DMS 273 treated with DMSO at 0.1 percent for 48 hours (cell line): ENCODE measurements around the gene USH2A.
A peak's percentile ranks its signal among the peaks of the same experiment; 100 is the strongest.
"Not testable (repeated sequence)": the region's sequence is repeated elsewhere in the genome, so short reads cannot be mapped to it uniquely, and the experiment has no call there.

ENCODE experiments used
- DNase-seq: peaks from one replicate; lab custom pipeline; 2025; lab: John Stamatoyannopoulos, UW

Gene USH2A

GRCh38 chr1:216201946-216202345 lies 221.3 kb downstream of the USH2A start:
- no peak for DNase-seq

GRCh38 chr1:216200941-216201340 lies 222.3 kb downstream of the USH2A start:
- DNase-seq: no peak

GRCh38 chr1:216194721-216195120 lies 228.5 kb downstream of the USH2A start:
- DNase-seq: no peak

GRCh38 chr1:216193839-216194443 lies 229.3 kb downstream of the USH2A start:
- no peak for DNase-seq

- no peak for DNase-seq
These were observed 232.8 kb downstream of the USH2A start for GRCh38 chr1:216190438-216190837.

GRCh38 chr1:216186816-216187215 lies 236.4 kb downstream of the USH2A start:
- DNase-seq: no peak

GRCh38 chr1:216186141-216186540 lies 237.1 kb downstream of the USH2A start:
- DNase-seq: no peak

- peak; percentile 20 for DNase-seq
These were observed 239.0 kb downstream of the USH2A start for GRCh38 chr1:216184126-216184680.

GRCh38 chr1:216183454-216183853 lies 239.8 kb downstream of the USH2A start:
- peak; percentile 98 for DNase-seq

GRCh38 chr1:216183007-216183406 lies 240.2 kb downstream of the USH2A start:
- DNase-seq: peak; percentile 84

GRCh38 chr1:216181590-216181989 lies 241.7 kb downstream of the USH2A start:
- no peak for DNase-seq

- no peak for DNase-seq
These were observed 245.0 kb downstream of the USH2A start for GRCh38 chr1:216178281-216178680.

- no peak for DNase-seq
These were observed 246.3 kb downstream of the USH2A start for GRCh38 chr1:216176970-216177369.

GRCh38 chr1:216175714-216176113 lies 247.5 kb downstream of the USH2A start:
- DNase-seq: no peak

GRCh38 chr1:216173376-216173995 lies 249.8 kb downstream of the USH2A start:
- peak; percentile 81 for DNase-seq

- no peak for DNase-seq
These were observed 253.9 kb downstream of the USH2A start for GRCh38 chr1:216169351-216169750.

- no peak for DNase-seq
These were observed 254.7 kb downstream of the USH2A start for GRCh38 chr1:216168546-216168945.

GRCh38 chr1:216154063-216154462 lies 269.2 kb downstream of the USH2A start:
- DNase-seq: no peak

GRCh38 chr1:216153130-216153529 lies 270.1 kb downstream of the USH2A start:
- DNase-seq: no peak

- not testable (repeated sequence) for DNase-seq
These were observed 277.7 kb downstream of the USH2A start for GRCh38 chr1:216145451-216146018.

GRCh38 chr1:216144661-216145450 lies 278.4 kb downstream of the USH2A start:
- no peak for DNase-seq

- no peak for DNase-seq
These were observed 280.3 kb downstream of the USH2A start for GRCh38 chr1:216142921-216143320.
